Keratinocyte (primary cell): ENCODE measurements around the gene POPDC3.

Source experiments
- CTCF ChIP-seq, 3 experiments: IDR thresholded peaks in 1 of 3; conservative IDR thresholded peaks in 1 of 3; optimal IDR thresholded peaks in 1 of 3; 2 replicates in 2 of 3; 3 replicates in 1 of 3; pipeline versions ENCODE3 to v1.5.1; 2011; ENCODE audit warnings: low read length in 3 of 3, mild to moderate bottlenecking in 3 of 3, moderate library complexity in 2 of 3, control low read depth in 1 of 3, inconsistent platforms in 1 of 3; ENCODE audit not compliant: insufficient read depth in 2 of 3; ENCODE audit errors: extremely low read depth in 1 of 3
- EZH2 ChIP-seq: IDR thresholded peaks from one replicate; pipeline ENCODE4 v1.6.1; 2012; ENCODE audit warnings: inconsistent platforms, mild to moderate bottlenecking, low read length, moderate library complexity

- TF ChIP-seq EZH2 (no peak), CTCF (optimal IDR thresholded peaks at IDR 0.05 in 1 of 3, IDR thresholded peaks at IDR 0.05 in 1 of 3, conservative IDR thresholded peaks at IDR 0.05 in 1 of 3; ENCODE audit: extremely low read depth in 1 of 3, insufficient read depth in 2 of 3, low read length in 3 of 3) (no peak)
Observed at GRCh38 chr6:105184921-105185320, 5.1 kb upstream of the POPDC3 start.
